MM.1S (cell line): ENCODE measurements around the gene IDH3A.

Experiments used
- DNase-seq: peaks from one replicate; pipeline ENCODE4 v3.0.0-alpha.2; 2015
- H2AFZ ChIP-seq: fragments of 300-600 bp; sonication (generic); 2 replicates; pipeline ENCODE4 v1.6.0; 2016; ENCODE audit warnings: antibody characterized with exemption, low read length
- H3F3A ChIP-seq: fragments of 300-600 bp; sonication (generic); 2 replicates; pipeline ENCODE4 v1.6.1; 2016; ENCODE audit warnings: mild to moderate bottlenecking, antibody characterized with exemption, low read length, moderate library complexity, mixed read lengths; ENCODE audit not compliant: insufficient read depth
- H3K27ac ChIP-seq: fragments of 300-600 bp; sonication (generic); 2 replicates; pipeline ENCODE4 v1.5.1; 2016; ENCODE audit warnings: mild to moderate bottlenecking, low read length
- H3K27me3 ChIP-seq: fragments of 300-600 bp; sonication (generic); replicated peaks from 2 replicates; pipeline ENCODE4 v1.6.0; 2016; ENCODE audit warnings: low read length; ENCODE audit not compliant: insufficient read depth
- H3K36me3 ChIP-seq: fragments of 300-600 bp; sonication (generic); replicated peaks from 2 replicates; pipeline ENCODE4 v1.6.1; 2016; ENCODE audit warnings: mild to moderate bottlenecking, low read length, mixed read lengths; ENCODE audit not compliant: insufficient read depth
- H3K4me1 ChIP-seq: fragments of 300-600 bp; sonication (generic); 2 replicates; pipeline ENCODE4 v1.6.1; 2016; ENCODE audit warnings: low read length, mixed read lengths
- H3K4me2 ChIP-seq: fragments of 300-600 bp; sonication (generic); 2 replicates; pipeline ENCODE4 v1.6.0; 2016; ENCODE audit warnings: low read depth, low read length
- H3K4me3 ChIP-seq: fragments of 300-600 bp; sonication (generic); 2 replicates; pipeline ENCODE4 v1.5.1; 2016; ENCODE audit warnings: low read length, mixed read lengths
- H3K79me2 ChIP-seq: fragments of 300-600 bp; sonication (generic); 2 replicates; pipeline ENCODE4 v1.6.1; 2016; ENCODE audit warnings: mixed run types, low read length, mixed read lengths
- H3K9ac ChIP-seq: fragments of 300-600 bp; sonication (generic); 2 replicates; pipeline ENCODE4 v1.6.1; 2016; ENCODE audit warnings: low read length, mixed read lengths
- H3K9me2 ChIP-seq: fragments of 300-600 bp; sonication (generic); replicated peaks from 2 replicates; pipeline ENCODE4 v1.6.1; 2016; ENCODE audit warnings: mild to moderate bottlenecking, low read length, mixed read lengths; ENCODE audit not compliant: insufficient read depth
- H3K9me3 ChIP-seq: fragments of 300-600 bp; sonication (generic); replicated peaks from 2 replicates; pipeline ENCODE4 v1.6.1; 2016; ENCODE audit warnings: mild to moderate bottlenecking, low read length, mixed read lengths; ENCODE audit not compliant: insufficient read depth
- H4K20me1 ChIP-seq: fragments of 300-600 bp; sonication (generic); 2 replicates; pipeline ENCODE4 v1.6.1; 2016; ENCODE audit warnings: mild to moderate bottlenecking, low read length, moderate library complexity, mixed read lengths; ENCODE audit not compliant: insufficient read depth
- EZH2 ChIP-seq: fragments of 300-600 bp; sonication (generic); optimal IDR thresholded peaks from 2 replicates; pipeline ENCODE3; 2017; ENCODE audit warnings: low read depth, mild to moderate bottlenecking, antibody characterized with exemption, low read length, mixed read lengths
- EZH2phosphoT487 ChIP-seq: fragments of 300-600 bp; sonication (generic); IDR thresholded peaks from 2 replicates; pipeline ENCODE4 v1.6.1; 2018; ENCODE audit warnings: antibody characterized with exemption, low read length
- TF ChIP-seq, protein P1 (sequence below): fragments of 300-600 bp; sonication (generic); IDR thresholded peaks from 2 replicates; pipeline ENCODE4 v1.5.1; 2016; ENCODE audit warnings: antibody characterized with exemption, low read length, mixed read lengths

The IDH3A gene

DNA sequence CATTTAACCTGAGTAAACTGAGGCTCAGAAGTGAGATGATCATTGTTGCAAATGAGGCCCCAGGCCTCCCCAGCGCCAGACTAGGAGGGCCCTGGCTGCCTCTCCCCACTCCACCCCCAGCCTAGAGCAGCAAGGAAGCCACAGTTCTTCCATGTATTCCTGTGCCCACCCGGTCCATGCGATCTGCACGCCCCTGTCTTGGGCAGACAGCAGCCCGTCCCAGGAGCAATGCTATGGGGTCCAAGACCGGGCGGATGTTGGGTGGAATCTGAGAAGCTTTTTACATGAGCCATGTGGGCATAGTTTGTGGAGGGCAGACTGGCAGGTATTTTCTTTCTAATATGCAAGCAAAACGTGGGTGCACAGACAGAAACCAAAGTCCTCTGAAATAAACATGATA, 41.7 kb upstream of the IDH3A start:
- DNase-seq: no peak
- no peaks in the 10 kb centered on the region for H3K9me2 ChIP-seq
- no peak overlapping the region for H3K4me3 ChIP-seq
- H3K27ac ChIP-seq: no peak overlapping the region
- no peaks in the 10 kb centered on the region for H3K27me3 ChIP-seq
- H3K9ac ChIP-seq: no peak overlapping the region
- no peaks in the 10 kb centered on the region for H3K9me3 ChIP-seq
- H3K4me2 ChIP-seq: no peak overlapping the region
- no peaks in the 10 kb centered on the region for H3F3A ChIP-seq
- H2AFZ ChIP-seq: no peak overlapping the region
- TF ChIP-seq EZH2phosphoT487: no peak
- no peaks in the 10 kb centered on the region for H3K36me3 ChIP-seq
- peaks cover 3% of the 10 kb centered on the region; the same call in 1 of the 2 replicates for H3K4me1 ChIP-seq
- no peaks in the 10 kb centered on the region for H3K79me2 ChIP-seq
- no peaks in the 10 kb centered on the region for H4K20me1 ChIP-seq

DNA sequence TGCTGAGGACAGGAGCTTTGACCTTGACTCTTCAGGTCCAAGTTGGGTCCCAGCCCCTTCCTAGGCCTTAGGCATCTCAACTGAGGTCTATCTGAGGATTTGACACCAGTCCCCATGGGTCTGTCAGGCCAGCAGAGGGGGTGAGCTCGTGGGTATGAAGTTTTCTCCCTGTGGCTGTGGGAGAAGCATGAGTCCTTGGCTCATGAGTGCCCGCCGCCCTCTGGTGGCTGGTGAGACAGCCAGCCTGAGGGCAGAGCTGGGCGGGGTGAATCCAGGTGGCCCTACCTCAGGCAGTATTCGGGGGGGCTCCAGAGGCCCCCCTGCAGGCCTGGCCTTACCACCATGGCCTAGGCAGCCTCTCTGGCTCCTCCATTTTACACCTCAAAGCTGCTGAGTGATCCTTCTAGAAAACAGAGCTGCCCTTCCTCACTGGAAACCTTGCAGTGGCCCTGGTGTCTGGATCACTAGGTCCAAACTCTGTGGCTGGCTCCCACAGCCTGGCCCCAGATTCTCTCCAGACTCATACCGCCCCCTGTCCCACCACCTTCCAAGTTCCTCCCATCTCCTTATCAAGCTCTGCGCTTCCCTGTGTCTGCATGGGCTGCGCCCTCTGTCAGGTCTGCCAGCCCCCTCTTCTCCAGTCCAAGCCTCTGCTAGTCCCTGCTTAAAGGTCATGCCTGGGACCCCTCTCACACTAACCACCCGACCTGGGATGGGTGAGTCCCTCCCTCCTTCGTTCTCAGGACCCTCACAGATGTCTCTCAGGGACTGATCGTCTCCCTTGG, 40.7 kb upstream of the IDH3A start:
- Histone ChIP-seq H4K20me1 (no peaks in the 10 kb centered on the region), H3K4me3 (no peak overlapping the region), H3K79me2 (no peaks in the 10 kb centered on the region), H3K27ac (no peak overlapping the region), H3K4me2 (no peak overlapping the region), H3K36me3 (no peaks in the 10 kb centered on the region), H3K9me3 (no peaks in the 10 kb centered on the region), H3K27me3 (no peaks in the 10 kb centered on the region), H3F3A (no peaks in the 10 kb centered on the region), H3K9ac (no peak overlapping the region), H3K4me1 (peaks cover 1% of the 10 kb centered on the region; the same call in 1 of the 2 replicates), H2AFZ (no peak overlapping the region), H3K9me2 (no peaks in the 10 kb centered on the region)
- DNase-seq: peak; percentile 83
- no peak for TF ChIP-seq EZH2
- TF ChIP-seq, protein P1, sequence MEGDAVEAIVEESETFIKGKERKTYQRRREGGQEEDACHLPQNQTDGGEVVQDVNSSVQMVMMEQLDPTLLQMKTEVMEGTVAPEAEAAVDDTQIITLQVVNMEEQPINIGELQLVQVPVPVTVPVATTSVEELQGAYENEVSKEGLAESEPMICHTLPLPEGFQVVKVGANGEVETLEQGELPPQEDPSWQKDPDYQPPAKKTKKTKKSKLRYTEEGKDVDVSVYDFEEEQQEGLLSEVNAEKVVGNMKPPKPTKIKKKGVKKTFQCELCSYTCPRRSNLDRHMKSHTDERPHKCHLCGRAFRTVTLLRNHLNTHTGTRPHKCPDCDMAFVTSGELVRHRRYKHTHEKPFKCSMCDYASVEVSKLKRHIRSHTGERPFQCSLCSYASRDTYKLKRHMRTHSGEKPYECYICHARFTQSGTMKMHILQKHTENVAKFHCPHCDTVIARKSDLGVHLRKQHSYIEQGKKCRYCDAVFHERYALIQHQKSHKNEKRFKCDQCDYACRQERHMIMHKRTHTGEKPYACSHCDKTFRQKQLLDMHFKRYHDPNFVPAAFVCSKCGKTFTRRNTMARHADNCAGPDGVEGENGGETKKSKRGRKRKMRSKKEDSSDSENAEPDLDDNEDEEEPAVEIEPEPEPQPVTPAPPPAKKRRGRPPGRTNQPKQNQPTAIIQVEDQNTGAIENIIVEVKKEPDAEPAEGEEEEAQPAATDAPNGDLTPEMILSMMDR: peak; percentile 96

DNA sequence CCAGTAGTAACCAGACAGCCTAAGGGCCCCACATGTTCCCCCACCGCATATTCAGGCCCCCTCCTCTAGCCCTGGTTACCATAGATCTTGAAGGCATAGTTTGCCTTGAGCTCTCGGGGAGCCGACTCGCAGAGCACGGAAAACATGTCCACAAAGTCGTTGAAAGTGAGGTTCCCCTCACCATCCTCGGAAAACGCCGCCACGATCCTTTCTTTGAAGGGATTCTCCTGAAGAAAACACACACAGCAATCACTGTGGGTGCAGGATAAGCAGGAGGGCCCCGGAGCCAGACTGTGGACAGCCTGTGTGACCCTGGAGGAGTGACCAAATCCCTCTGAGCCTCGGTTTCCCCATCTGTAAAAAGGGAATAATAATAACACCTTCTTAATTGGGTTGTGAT, 40.0 kb upstream of the IDH3A start:
- no peak overlapping the region for H3K4me2 ChIP-seq
- no peak overlapping the region for H3K9ac ChIP-seq
- H3K4me3 ChIP-seq: no peak overlapping the region
- no peak overlapping the region for H3K27ac ChIP-seq
- no peak overlapping the region for H2AFZ ChIP-seq
- no peak for TF ChIP-seq EZH2phosphoT487
- TF ChIP-seq, protein P1: no peak
- no peak for TF ChIP-seq EZH2
- H3K27me3 ChIP-seq: no peaks in the 10 kb centered on the region
- H3K9me3 ChIP-seq: no peaks in the 10 kb centered on the region
- no peaks in the 10 kb centered on the region for H3K4me1 ChIP-seq
- DNase-seq: no peak
- no peaks in the 10 kb centered on the region for H3K36me3 ChIP-seq
- no peaks in the 10 kb centered on the region for H3F3A ChIP-seq
- no peaks in the 10 kb centered on the region for H3K9me2 ChIP-seq
- no peaks in the 10 kb centered on the region for H3K79me2 ChIP-seq
- no peaks in the 10 kb centered on the region for H4K20me1 ChIP-seq

DNA sequence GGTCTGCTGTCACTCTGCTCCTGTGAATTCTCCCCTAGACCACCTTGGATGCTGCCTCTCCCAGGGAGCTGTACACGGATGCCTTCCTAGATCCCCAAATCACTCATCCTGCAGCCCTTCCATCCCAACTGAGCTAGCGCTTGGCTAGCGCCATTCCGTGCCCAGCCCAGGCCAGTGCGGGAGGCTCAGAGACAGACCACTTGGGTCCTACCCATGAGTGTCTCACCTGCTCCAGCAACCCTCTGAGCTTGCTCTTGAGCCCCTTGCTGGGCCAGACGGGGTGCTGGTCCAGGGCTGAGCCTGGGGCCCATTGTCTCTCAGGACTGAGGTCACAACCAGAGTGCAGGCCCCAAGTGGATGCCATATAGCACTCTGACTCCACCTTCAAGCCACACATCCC, 39.1 kb upstream of the IDH3A start:
- Histone ChIP-seq H3K9me2 (no peaks in the 10 kb centered on the region), H3K79me2 (no peaks in the 10 kb centered on the region), H4K20me1 (no peaks in the 10 kb centered on the region), H3K4me2 (no peak overlapping the region), H3K9me3 (no peaks in the 10 kb centered on the region), H3F3A (no peaks in the 10 kb centered on the region), H3K36me3 (no peaks in the 10 kb centered on the region), H3K27me3 (no peaks in the 10 kb centered on the region), H2AFZ (no peak overlapping the region), H3K9ac (no peak overlapping the region), H3K27ac (no peak overlapping the region), H3K4me1 (no peaks in the 10 kb centered on the region), H3K4me3 (no peak overlapping the region)
- DNase-seq: no peak
- TF ChIP-seq, protein P1: no peak
- no peak for TF ChIP-seq EZH2
